OCI-LY1 (cell line): ENCODE results near the gene ENSA.
"Not testable (repeated sequence)": the region's sequence is repeated elsewhere in the genome, so short reads cannot be mapped to it uniquely, and the experiment has no call there.

Experiments used
- H2AFZ ChIP-seq: fragments of 200-600 bp; sonication (generic), shearing (Covaris generic); 2 replicates; pipeline ENCODE4 v1.6.0; 2014; ENCODE audit warnings: antibody characterized with exemption, mild to moderate bottlenecking, low read length
- H3F3A ChIP-seq: fragments of 200-600 bp; sonication (generic), shearing (Covaris generic); 2 replicates; pipeline ENCODE4 v1.6.0; 2014; ENCODE audit warnings: mild to moderate bottlenecking, antibody characterized with exemption, low read length, moderate library complexity; ENCODE audit not compliant: insufficient read depth
- H3K27ac ChIP-seq: fragments of 200-600 bp; sonication (generic); 2 replicates; pipeline ENCODE4 v1.5.1; 2014; ENCODE audit warnings: low read length, mixed run types, mild to moderate bottlenecking, low read depth; ENCODE audit not compliant: poor library complexity, severe bottlenecking
- H3K27me3 ChIP-seq: fragments of 200-600 bp; sonication (generic); 2 replicates; pipeline ENCODE4 v1.6.0; 2014; ENCODE audit warnings: antibody characterized with exemption, mild to moderate bottlenecking, low read length, moderate library complexity; ENCODE audit not compliant: insufficient read depth
- H3K36me3 ChIP-seq: fragments of 200-600 bp; sonication (generic); 2 replicates; pipeline ENCODE4 v1.6.1; 2014; ENCODE audit warnings: mild to moderate bottlenecking, antibody characterized with exemption, low read length, moderate library complexity, mixed read lengths; ENCODE audit not compliant: insufficient read depth
- H3K4me1 ChIP-seq: fragments of 200-600 bp; sonication (generic); 2 replicates; pipeline ENCODE4 v1.5.1; 2014; ENCODE audit warnings: mild to moderate bottlenecking, low read length, moderate library complexity; ENCODE audit not compliant: insufficient read depth, severe bottlenecking
- H3K4me2 ChIP-seq: fragments of 200-600 bp; sonication (generic), shearing (Covaris generic); 2 replicates; pipeline ENCODE4 v1.6.1; 2014; ENCODE audit warnings: low read length
- H3K4me3 ChIP-seq: fragments of 200-600 bp; sonication (generic); 2 replicates; pipeline ENCODE4 v1.5.1; 2014; ENCODE audit warnings: low read length, low read depth, mild to moderate bottlenecking, mixed read lengths; ENCODE audit not compliant: poor library complexity, severe bottlenecking
- H3K79me2 ChIP-seq: fragments of 200-600 bp; shearing (Covaris generic); 2 replicates; pipeline ENCODE4 v1.6.1; 2016; ENCODE audit warnings: mixed run types, low read length, mixed read lengths; ENCODE audit not compliant: insufficient read depth
- H3K9ac ChIP-seq: fragments of 200-600 bp; sonication (generic), shearing (Covaris generic); 2 replicates; pipeline ENCODE4 v1.6.1; 2014; ENCODE audit warnings: mild to moderate bottlenecking, low read length, mixed read lengths
- H3K9me2 ChIP-seq: fragments of 200-600 bp; sonication (generic), shearing (Covaris generic); 2 replicates; pipeline ENCODE4 v1.6.1; 2014; ENCODE audit warnings: low read depth, mild to moderate bottlenecking, low read length, mixed read lengths
- H3K9me3 ChIP-seq: fragments of 200-600 bp; shearing (Covaris generic); 2 replicates; pipeline ENCODE4 v1.6.1; 2014; ENCODE audit warnings: low read length, mixed read lengths
- H4K20me1 ChIP-seq: fragments of 200-600 bp; sonication (generic), shearing (Covaris generic); 2 replicates; pipeline ENCODE4 v1.6.0; 2016; ENCODE audit warnings: mild to moderate bottlenecking, low read length; ENCODE audit not compliant: insufficient read depth
- EZH2 ChIP-seq: fragments of 200-600 bp; sonication (generic), shearing (Covaris generic); IDR thresholded peaks from 2 replicates; pipeline ENCODE4 v1.8.0; 2017; ENCODE audit warnings: borderline replicate concordance, mixed run types, mild to moderate bottlenecking, antibody characterized with exemption, low read length, moderate library complexity, mixed read lengths
- TF ChIP-seq, protein P1 (sequence below): fragments of 200-600 bp; sonication (generic), shearing (Covaris generic); IDR thresholded peaks from 2 replicates; pipeline ENCODE4 v1.5.1; 2017; ENCODE audit warnings: mild to moderate bottlenecking, antibody characterized with exemption, low read length, moderate library complexity, mixed read lengths

Gene ENSA

DNA sequence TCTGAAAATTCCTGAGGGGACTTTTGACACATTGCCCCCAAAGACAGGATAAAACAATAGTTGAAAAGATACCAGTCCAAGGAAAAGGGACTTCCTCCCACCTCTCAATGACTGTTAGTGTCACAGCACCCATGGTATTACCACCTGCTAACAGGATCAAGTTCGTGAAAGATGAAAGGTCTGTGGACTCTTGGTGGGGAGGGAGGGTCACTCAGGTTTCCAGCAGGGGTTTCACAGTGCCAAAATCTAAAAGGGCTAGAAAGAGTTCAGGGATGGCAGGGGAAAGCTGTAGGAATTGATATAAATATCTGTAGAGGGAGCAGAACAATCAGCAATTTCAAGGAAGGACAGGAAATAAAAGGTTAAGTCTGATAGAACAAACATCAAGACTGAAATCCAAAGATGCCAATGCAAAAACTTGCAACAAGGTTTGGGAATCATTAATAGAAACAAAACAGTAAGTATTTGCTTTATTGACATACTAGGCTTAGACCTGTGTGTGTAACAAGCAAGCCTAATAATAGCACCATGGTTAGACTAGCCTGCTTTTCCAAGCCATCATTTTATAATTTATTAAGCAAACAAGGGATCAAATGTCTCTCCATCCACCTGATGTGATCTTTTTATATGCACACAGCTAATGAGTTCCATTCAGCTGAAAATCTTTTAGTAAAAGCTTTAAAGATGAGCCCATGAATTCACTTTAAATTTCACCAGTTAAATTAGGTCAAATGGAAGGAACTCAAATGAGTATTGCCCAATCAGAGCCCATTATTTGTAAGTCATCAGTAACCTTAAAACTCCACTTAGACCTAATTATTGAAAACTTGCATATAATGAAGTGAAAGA is 53.7 kb downstream of the ENSA start:
- H4K20me1 ChIP-seq = 0 out of 2 replicates have a peak, but pooled peaks cover 5% of the 10 kb centered on the region

DNA sequence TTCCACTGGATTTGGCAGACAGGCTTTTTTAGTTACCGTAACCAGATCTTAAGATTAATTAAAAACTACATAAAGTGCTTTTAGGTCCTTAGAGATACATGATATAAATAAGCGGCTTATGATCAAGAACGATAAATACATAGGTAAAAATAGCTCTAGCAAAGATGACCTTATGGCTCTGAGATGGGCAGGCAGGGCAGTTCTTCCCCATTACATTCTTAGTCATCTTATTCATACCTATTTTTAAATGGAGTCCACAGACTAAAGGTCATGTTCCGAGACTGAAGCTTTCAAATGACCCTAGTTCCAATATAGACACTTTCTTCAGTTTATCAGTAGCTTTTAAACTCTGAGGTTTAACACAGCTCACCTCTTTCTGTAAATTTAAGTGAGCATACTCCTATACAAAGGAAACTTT is 54.3 kb downstream of the ENSA start:
- Histone ChIP-seq H3K4me2 (peak overlapping the region; percentile 94), H3K9me2 (no peaks in the 10 kb centered on the region), H3K9me3 (no peaks in the 10 kb centered on the region), H3K4me3 (peak overlapping the region; percentile 93), H3K79me2 (peaks cover 52% of the 10 kb centered on the region), H3K9ac (peak overlapping the region; percentile 95; the same call in 1 of the 2 replicates), H2AFZ (no peak overlapping the region), H3K27ac (peak overlapping the region; percentile 99), H4K20me1 (0 out of 2 replicates have a peak, but pooled peaks cover 5% of the 10 kb centered on the region), H3K4me1 (peaks cover 67% of the 10 kb centered on the region), H3F3A (peaks cover 10% of the 10 kb centered on the region; the same call in 1 of the 2 replicates), H3K36me3 (peaks cover 81% of the 10 kb centered on the region), H3K27me3 (no peaks in the 10 kb centered on the region)
- no peak for TF ChIP-seq EZH2
- TF ChIP-seq, protein P1, sequence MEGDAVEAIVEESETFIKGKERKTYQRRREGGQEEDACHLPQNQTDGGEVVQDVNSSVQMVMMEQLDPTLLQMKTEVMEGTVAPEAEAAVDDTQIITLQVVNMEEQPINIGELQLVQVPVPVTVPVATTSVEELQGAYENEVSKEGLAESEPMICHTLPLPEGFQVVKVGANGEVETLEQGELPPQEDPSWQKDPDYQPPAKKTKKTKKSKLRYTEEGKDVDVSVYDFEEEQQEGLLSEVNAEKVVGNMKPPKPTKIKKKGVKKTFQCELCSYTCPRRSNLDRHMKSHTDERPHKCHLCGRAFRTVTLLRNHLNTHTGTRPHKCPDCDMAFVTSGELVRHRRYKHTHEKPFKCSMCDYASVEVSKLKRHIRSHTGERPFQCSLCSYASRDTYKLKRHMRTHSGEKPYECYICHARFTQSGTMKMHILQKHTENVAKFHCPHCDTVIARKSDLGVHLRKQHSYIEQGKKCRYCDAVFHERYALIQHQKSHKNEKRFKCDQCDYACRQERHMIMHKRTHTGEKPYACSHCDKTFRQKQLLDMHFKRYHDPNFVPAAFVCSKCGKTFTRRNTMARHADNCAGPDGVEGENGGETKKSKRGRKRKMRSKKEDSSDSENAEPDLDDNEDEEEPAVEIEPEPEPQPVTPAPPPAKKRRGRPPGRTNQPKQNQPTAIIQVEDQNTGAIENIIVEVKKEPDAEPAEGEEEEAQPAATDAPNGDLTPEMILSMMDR = no peak

More for the DNA sequence above, 53.7 kb downstream of the ENSA start:
- Histone ChIP-seq H3K36me3 (peaks cover 81% of the 10 kb centered on the region), H3K27me3 (no peaks in the 10 kb centered on the region), H2AFZ (no peak overlapping the region), H3K4me1 (peaks cover 66% of the 10 kb centered on the region), H3F3A (peaks cover 10% of the 10 kb centered on the region; the same call in 1 of the 2 replicates), H3K9me3 (no peaks in the 10 kb centered on the region), H3K4me2 (peak overlapping the region; percentile 94), H3K4me3 (peak overlapping the region; percentile 93), H3K9ac (peak overlapping the region; percentile 95), H3K79me2 (peaks cover 52% of the 10 kb centered on the region), H3K27ac (peak overlapping the region; percentile 99), H3K9me2 (no peaks in the 10 kb centered on the region)
- no peak for TF ChIP-seq EZH2
- TF ChIP-seq, protein P1 = no peak

DNA sequence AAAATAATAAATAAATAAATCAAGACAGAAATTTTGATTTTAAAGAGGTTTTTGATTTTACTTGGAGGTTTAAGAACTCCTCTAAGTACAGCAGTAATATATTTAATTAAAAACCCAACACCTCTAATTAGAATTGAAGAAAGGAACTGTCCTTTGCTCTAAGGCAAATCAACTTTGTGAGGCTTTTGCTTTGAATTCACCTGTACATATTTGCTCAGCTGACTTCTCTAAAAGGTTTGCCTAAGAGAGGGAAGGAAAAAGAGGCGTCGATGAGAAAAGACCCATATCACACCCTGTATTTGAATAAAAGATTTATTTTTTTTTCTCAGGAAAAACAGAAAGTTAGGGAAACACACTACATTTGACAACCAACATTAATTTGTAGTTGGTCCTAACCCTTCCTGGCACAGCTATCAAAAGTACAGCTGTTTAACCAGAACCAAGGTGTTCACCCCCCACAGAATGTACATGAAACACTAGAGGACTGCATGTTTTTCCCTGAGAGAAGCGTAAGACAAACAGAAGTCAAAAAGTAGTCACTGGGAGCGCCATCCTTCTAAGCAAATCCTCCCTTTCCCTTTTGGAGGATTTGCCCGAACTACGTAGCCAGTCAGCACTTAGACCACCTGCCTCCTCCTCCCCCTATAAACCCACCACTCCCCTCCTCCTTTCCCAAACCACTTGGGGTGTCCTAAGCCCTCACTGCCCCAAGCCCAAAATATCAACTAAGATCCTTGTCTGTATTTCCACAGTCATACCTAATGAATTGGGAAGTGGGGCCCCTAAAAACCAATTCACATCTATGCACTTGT is 54.9 kb downstream of the ENSA start:
- Histone ChIP-seq H4K20me1 (0 out of 2 replicates have a peak, but pooled peaks cover 5% of the 10 kb centered on the region), H3K4me2 (peak overlapping the region; percentile 94), H3K4me3 (peak overlapping the region; percentile 93), H3K36me3 (peaks cover 81% of the 10 kb centered on the region), H3K27me3 (no peaks in the 10 kb centered on the region), H3K9me2 (no peaks in the 10 kb centered on the region), H3K4me1 (peaks cover 70% of the 10 kb centered on the region), H3K79me2 (peaks cover 52% of the 10 kb centered on the region), H2AFZ (no peak overlapping the region), H3K9ac (peak overlapping the region; percentile 19; the same call in 1 of the 2 replicates), H3K27ac (peak overlapping the region; percentile 99), H3F3A (peaks cover 10% of the 10 kb centered on the region; the same call in 1 of the 2 replicates), H3K9me3 (no peaks in the 10 kb centered on the region)
- TF ChIP-seq, protein P1 = no peak
- TF ChIP-seq EZH2 = no peak

DNA sequence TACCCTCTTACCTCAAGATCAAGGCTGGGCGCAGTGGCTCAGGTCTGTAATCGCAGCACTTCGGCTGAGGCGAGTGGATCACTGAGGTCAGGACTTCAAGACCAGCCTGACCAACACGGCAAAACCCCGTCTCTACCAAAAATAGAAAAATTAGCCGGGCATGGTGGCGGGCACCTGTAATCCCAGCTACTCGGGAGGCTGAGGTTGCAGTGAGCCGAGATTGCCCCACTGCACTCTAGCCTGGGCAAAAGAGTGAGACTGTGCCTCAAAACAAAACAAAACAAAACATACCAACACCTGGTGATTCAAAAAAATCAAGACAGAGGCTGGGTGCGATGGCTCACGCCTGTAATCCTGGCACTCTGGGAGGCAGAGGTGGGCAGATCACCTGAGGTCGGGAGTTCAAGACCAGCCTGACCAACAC is 55.8 kb downstream of the ENSA start:
- not testable (repeated sequence) for H3K9me2 ChIP-seq, H2AFZ ChIP-seq, H3K27me3 ChIP-seq, H4K20me1 ChIP-seq, H3K9ac ChIP-seq, H3K9me3 ChIP-seq, H3K4me3 ChIP-seq
- Histone ChIP-seq H3K4me2 (peak overlapping the region; percentile 15; the same call in 1 of the 2 replicates), H3K79me2 (peaks cover 45% of the 10 kb centered on the region), H3K27ac (peak overlapping the region; percentile 99), H3F3A (peaks cover 14% of the 10 kb centered on the region), H3K36me3 (peaks cover 75% of the 10 kb centered on the region), H3K4me1 (peaks cover 78% of the 10 kb centered on the region)
